Breast epithelium (tissue), 4 donors: Measurements from ENCODE around the gene GID8. TPM values are rescaled to one million over a fixed set of nuclear protein-coding genes. Genes with fewer than 3 reads are reported as not detected.

ENCODE experiments used
- DNase-seq, 2 donors: peaks; one replicate each; pipeline ENCODE4 v3.0.0-alpha.2; 2019; ENCODE audit warnings: low spot score in 2 of 2
- H3K27ac ChIP-seq, 2 donors: fragments of 200-600 bp; sonication (generic) in 1 of 2; one replicate each; pipeline ENCODE4 v1.5.1; 2016 to 2019; ENCODE audit warnings: mild to moderate bottlenecking in 1 of 2
- H3K27me3 ChIP-seq, 2 donors: fragments of 200-600 bp; sonication (generic) in 1 of 2; one replicate each; pipeline versions ENCODE4 v1.5.1 to v1.6.0; 2017 to 2019; ENCODE audit warnings: control low read depth in 1 of 2, mild to moderate bottlenecking in 1 of 2
- H3K36me3 ChIP-seq: fragments of 200-600 bp; one replicate; pipeline ENCODE4 v1.5.1; 2019
- H3K4me1 ChIP-seq, 2 donors: fragments of 200-600 bp; sonication (generic); one replicate each; pipeline ENCODE4 v1.5.1; 2016 to 2019; ENCODE audit warnings: control low read depth in 1 of 2
- H3K4me3 ChIP-seq, 3 donors: fragments of 200-600 bp; sonication (generic); 1 replicate in 2 of 3; 2 replicates in 1 of 3; pipeline ENCODE4 v1.5.1; 2016 to 2019; ENCODE audit warnings: mild to moderate bottlenecking in 3 of 3, moderate library complexity in 2 of 3
- H3K9me3 ChIP-seq, 2 donors: fragments of 200-600 bp; sonication (generic) in 1 of 2; one replicate each; pipeline ENCODE4 v1.5.1; 2016 to 2019; ENCODE audit warnings: control low read depth in 1 of 2
- CTCF ChIP-seq, 3 donors: fragments of 450-650 bp; IDR thresholded peaks; one replicate each; pipeline ENCODE4 v1.5.1; 2016 to 2017; ENCODE audit warnings: antibody characterized with exemption in 3 of 3, mild to moderate bottlenecking in 3 of 3, moderate library complexity in 3 of 3
- POLR2A ChIP-seq: fragments of 450-650 bp; IDR thresholded peaks from one replicate; pipeline ENCODE4 v1.6.1; 2016; ENCODE audit warnings: antibody characterized with exemption, mild to moderate bottlenecking, moderate library complexity
- POLR2AphosphoS5 ChIP-seq, 3 donors: sonication (generic); formaldehyde crosslinking; IDR thresholded peaks; one replicate each; pipeline ENCODE4 v1.6.1; 2017; ENCODE audit warnings: antibody characterized with exemption in 3 of 3
- intact Hi-C: fragments of 100-400 bp; cut with DNase I; formaldehyde crosslinking; loops from one replicate; pipeline ENCODE4 v1.15.1; 2023; ENCODE audit warnings: low total_unique reads
- total RNA-seq, 3 donors: library from RNA; depleted of rRNA; stranded (reverse); fragments of >200 nt; gene quantifications; one replicate each; pipeline ENCODE4 v1.1.0, GENCODE V29; 2016

Gene GID8
- total RNA-seq, 3 donors from 2014 or later: 30.2 to 36.7 (median 31.8) TPM

DNA sequence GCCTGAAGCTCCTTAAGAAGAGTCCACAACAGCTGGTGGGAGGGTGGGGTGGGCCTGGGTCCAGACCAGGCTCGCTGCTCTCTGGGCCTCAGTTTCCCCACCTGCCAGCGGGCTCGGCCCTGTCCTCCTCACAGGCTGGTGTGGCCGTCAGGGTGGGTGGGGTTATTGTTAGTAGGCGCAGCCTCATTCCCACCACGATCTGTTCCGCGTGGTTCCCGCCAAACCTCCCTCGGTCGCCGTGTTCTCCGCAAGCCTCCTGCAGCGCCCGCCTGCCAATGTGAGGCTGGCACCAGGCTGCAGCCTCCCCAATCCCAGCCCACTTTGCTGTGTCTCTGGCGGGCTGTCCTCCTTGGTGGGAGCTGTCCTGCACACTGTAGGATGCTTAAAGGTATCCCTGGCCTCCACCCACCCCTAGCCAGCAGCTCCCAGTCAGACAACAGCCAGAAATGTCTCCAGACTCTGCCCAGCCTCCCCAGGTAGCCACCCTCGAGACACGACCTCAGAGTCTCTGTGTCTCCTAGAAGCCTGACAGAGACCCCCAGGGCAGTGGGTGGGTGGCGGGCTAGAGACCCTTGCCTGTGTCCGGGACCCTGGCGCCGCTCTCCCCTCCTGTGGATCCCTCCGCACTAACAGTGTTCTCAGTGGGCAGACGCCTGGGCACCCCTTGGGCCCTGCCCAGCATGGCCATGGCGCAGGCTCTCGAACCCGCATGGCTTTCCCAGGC is 29.8 kb downstream of the GID8 start:
- intact Hi-C loops: no loop called here
- Histone ChIP-seq H3K27me3 (peaks cover 0 to 9% of the 10 kb centered on the region in 2 donors), H3K4me3 (no peak overlapping the region), H3K9me3 (no peaks in the 10 kb centered on the region), H3K36me3 (no peaks in the 10 kb centered on the region), H3K27ac (no peak overlapping the region), H3K4me1 (peaks cover 0 to 3% of the 10 kb centered on the region in 2 donors)
- DNase-seq: no peak
- no peak for TF ChIP-seq POLR2AphosphoS5 (IDR thresholded peaks at IDR 0.05)
- no peak for TF ChIP-seq POLR2A
- TF ChIP-seq CTCF (IDR thresholded peaks at IDR 0.05): no peak

DNA sequence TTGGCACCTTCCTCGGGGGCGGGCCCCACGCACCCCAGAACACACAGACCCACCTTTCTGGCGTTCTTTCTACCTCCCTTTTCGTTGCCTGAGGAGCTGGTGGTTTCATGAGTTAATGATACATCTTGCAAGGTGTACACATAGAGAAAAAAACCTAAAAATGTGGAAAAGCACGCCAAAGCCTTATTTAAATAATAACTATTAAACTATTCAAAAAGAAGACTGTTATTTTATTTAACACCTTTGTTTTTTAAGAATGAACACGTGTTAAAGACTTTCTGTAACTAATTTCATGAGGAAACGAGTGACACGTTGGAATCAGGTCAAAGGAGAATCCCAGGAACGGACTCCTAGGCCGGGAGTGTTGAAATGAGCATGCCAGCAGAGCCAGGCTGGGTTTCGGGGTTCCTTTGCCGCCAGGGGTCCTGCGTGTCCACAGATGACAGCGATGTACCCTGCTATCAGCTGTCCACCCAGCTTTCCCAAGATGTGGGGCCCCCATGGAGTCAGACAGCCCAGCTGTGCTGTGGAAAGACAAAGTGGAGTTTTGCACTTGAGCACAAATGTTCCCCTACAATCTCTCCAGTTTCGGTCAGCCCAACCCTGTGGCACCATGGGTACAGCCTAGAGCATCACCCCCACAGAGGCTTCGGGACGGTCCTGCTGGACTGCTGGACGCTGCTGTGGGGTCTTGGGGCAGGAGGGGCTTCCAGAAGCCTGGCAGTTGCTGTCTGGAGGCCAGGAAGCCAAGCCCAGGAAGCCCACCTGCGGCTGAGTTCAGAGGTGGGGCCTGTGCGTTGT is 30.6 kb downstream of the GID8 start:
- no peak for DNase-seq
- Histone ChIP-seq H3K4me3 (no peak overlapping the region), H3K36me3 (no peaks in the 10 kb centered on the region), H3K27me3 (peaks cover 0 to 16% of the 10 kb centered on the region in 2 donors), H3K4me1 (peaks cover 0 to 4% of the 10 kb centered on the region in 2 donors), H3K9me3 (no peaks in the 10 kb centered on the region), H3K27ac (no peak overlapping the region)
- no peak for TF ChIP-seq POLR2A
- no peak for TF ChIP-seq POLR2AphosphoS5 (IDR thresholded peaks at IDR 0.05)
- TF ChIP-seq CTCF (IDR thresholded peaks at IDR 0.05): no peak
- intact Hi-C loops: no loop called here

GRCh38 chr20:62969179-62969760 is 31.3 kb downstream of the GID8 start:
- Histone ChIP-seq H3K4me1 (peaks cover 0 to 4% of the 10 kb centered on the region in 2 donors), H3K27me3 (peaks cover 0 to 21% of the 10 kb centered on the region in 2 donors), H3K4me3 (no peak overlapping the region), H3K36me3 (no peaks in the 10 kb centered on the region), H3K27ac (no peak overlapping the region), H3K9me3 (no peaks in the 10 kb centered on the region)
- intact Hi-C loops: no loop called here
- TF ChIP-seq POLR2A: no peak
- no peak for TF ChIP-seq POLR2AphosphoS5 (IDR thresholded peaks at IDR 0.05)
- TF ChIP-seq CTCF (IDR thresholded peaks at IDR 0.05): no peak
- DNase-seq: no peak

DNA sequence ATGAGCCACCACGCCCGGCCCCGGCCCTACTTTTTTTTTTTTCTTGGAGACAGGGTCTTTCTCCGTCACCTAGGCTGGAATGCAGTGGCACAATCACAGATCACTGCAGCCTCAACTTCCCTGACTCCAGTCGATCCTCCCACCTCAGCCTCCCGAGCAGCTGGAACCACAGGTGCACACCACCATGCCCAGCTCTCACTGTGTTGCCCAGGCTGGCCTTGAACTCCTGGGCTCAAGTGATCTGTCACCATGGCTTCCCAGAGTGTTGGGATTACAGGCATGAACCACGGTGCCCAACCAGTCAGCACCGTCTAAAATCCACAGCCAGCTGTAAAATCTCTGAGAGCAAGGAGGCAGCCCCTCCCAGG is 32.0 kb downstream of the GID8 start:
- Histone ChIP-seq H3K4me1 (peaks cover 0 to 4% of the 10 kb centered on the region in 2 donors), H3K27me3 (peaks cover 0 to 27% of the 10 kb centered on the region in 2 donors)
- intact Hi-C loops: no loop called here

More for the DNA sequence above, 32.0 kb downstream of the GID8 start:
- H3K36me3 ChIP-seq: no peaks in the 10 kb centered on the region
- TF ChIP-seq POLR2A (no peak), POLR2AphosphoS5 (IDR thresholded peaks at IDR 0.05) (no peak), CTCF (IDR thresholded peaks at IDR 0.05) (no peak)
- no peak overlapping the region for H3K27ac ChIP-seq
- H3K9me3 ChIP-seq: no peaks in the 10 kb centered on the region
- DNase-seq: no peak
- H3K4me3 ChIP-seq: no peak overlapping the region
